Fibroblast of the aortic adventitia (primary cell): Measurements from ENCODE around the gene TMEM209. TPM values are rescaled to one million over a fixed set of nuclear protein-coding genes. Genes with fewer than 3 reads are reported as not detected.
"Not testable (repeated sequence)": the region's sequence is repeated elsewhere in the genome, so short reads cannot be mapped to it uniquely, and the experiment has no call there.

Experiments used
- DNase-seq: peaks from one replicate; pipeline ENCODE4 v3.0.0-alpha.2; 2010; ENCODE audit warnings: low read depth
- H3K4me3 ChIP-seq: 2 replicates; pipeline ENCODE4 v1.5.1; 2011; ENCODE audit warnings: low read depth, mild to moderate bottlenecking, control low read depth, low read length, moderate library complexity
- total RNA-seq: library from RNA; depleted of rRNA; stranded (reverse); fragments of >200 nt; gene quantifications from 2 replicates; pipeline ENCODE4 v1.2.3, GENCODE V29; 2012; ENCODE audit warnings: low replicate concordance
- TF ChIP-seq, protein P1 (sequence below): IDR thresholded peaks from 2 replicates; pipeline ENCODE4 v1.5.1; 2011; ENCODE audit warnings: mild to moderate bottlenecking, low read length, control low read depth, inconsistent platforms; ENCODE audit not compliant: insufficient read depth

The TMEM209 gene
- total RNA-seq, 1 donor: 33.4 TPM

DNA sequence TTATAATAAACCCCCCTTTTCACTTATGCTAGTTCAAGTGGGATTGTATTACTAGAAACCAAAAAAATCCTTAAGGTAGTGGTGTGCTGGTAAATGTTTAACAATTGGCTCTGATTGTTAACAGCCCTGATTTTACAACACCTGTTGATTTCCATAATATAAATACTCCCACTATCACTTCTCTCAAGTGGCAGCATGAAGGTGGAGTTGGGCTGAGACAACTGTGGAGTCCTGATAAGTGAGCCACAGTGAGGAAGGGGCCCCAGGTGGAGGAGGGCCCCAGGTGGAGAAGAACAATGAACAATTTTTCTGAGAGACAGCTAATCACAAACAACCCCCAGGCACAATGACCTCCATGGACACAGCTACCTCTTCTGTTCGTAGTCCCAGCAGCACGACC is 28.9 kb upstream of the TMEM209 start:
- TF ChIP-seq, protein P1, sequence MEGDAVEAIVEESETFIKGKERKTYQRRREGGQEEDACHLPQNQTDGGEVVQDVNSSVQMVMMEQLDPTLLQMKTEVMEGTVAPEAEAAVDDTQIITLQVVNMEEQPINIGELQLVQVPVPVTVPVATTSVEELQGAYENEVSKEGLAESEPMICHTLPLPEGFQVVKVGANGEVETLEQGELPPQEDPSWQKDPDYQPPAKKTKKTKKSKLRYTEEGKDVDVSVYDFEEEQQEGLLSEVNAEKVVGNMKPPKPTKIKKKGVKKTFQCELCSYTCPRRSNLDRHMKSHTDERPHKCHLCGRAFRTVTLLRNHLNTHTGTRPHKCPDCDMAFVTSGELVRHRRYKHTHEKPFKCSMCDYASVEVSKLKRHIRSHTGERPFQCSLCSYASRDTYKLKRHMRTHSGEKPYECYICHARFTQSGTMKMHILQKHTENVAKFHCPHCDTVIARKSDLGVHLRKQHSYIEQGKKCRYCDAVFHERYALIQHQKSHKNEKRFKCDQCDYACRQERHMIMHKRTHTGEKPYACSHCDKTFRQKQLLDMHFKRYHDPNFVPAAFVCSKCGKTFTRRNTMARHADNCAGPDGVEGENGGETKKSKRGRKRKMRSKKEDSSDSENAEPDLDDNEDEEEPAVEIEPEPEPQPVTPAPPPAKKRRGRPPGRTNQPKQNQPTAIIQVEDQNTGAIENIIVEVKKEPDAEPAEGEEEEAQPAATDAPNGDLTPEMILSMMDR: no peak
- no peak overlapping the region for H3K4me3 ChIP-seq
- DNase-seq: no peak

DNA sequence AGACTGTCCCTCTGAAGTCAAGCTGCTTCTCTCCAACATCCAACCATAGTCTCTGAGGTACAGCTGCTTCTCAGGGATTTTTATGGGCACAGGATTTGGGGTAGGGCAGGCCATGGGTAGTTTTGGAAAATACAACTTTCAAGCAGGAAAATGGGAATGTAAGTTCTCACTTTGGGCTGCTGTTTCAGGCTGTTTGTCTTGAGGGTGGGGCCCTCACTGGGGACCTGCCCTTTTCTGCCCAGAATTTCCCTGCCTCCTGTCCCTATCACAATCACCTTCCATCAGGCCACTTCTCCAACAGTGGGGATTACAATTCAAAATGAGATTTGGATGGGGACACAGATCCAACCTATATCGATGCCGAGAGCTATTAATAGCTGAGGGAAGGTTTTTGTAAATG is 27.0 kb upstream of the TMEM209 start:
- H3K4me3 ChIP-seq: no peak overlapping the region
- TF ChIP-seq, protein P1: no peak
- no peak for DNase-seq

DNA sequence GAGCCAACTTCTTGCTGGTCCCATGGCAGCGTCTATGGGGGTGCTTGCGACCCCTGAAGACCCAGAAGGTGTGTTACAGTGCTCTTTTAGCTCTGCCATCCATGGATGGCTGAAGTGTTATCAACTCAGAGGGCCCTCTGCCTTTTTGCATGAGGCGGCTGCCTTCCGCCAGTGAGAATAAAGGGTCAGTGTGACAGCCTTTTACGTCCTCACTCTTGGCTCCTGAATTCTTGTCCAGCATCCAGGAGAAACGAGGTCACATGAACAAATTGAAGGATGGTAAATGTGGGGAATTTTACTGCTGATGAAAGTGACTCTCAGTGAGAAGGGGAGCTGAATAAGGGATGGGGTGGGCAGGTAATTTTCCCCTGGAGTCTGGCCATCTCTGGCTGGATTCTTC is 26.6 kb upstream of the TMEM209 start:
- no peak for DNase-seq
- H3K4me3 ChIP-seq: no peak overlapping the region
- TF ChIP-seq, protein P1: no peak

DNA sequence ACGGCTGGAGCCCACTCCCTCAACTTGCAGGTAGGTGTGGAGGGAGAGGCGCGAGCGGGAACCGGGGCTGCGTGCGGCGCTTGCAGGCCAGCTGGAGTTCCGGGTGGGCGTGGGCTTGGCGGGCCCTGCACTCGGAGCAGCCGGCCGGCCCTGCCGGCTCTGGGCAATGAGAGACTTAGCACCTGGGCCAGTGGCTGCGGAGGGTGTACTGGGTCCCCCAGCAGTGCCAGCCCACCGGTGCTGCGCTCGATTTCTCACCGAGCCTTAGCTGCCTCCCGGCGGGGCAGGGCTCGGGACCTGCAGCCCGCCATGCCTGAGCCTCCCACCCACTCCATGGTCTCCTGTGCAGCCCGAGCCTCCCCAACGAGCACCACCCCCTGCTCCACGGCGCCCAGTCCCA is 24.8 kb upstream of the TMEM209 start:
- H3K4me3 ChIP-seq, DNase-seq: not testable (repeated sequence)

DNA sequence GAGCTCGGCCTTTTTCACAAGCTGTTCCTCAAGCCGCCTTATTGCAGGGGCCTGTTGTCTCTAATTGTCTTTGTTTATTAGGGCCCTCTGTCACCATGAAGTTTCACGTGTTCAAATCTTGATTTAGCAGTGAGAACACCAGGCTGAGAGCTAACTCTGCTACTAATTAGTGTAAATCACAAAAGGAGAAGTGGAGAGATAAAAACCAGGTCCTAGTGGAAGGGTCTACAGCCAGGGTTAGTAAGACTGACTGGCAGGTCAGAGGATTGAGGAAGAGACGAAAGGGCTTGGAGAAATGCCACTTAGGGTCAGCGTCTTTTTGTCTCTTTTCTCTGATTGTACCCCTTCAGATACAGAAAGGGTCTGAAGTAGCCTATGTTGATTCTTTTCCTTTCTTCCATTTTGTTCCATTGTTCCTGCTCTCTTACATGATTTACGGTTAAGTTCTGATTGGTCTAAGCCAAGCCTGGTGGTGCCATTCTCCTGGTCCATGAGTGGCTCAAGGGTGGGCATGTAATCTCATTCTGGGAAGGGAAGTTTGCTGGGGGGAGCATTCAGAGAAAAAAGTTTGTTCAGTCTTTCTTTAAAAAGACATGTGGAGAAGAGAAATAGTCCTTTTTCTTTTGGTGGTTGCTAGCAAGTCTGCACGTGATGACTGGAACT is 23.8 kb upstream of the TMEM209 start:
- H3K4me3 ChIP-seq: no peak overlapping the region
- TF ChIP-seq, protein P1: no peak
- DNase-seq: no peak

DNA sequence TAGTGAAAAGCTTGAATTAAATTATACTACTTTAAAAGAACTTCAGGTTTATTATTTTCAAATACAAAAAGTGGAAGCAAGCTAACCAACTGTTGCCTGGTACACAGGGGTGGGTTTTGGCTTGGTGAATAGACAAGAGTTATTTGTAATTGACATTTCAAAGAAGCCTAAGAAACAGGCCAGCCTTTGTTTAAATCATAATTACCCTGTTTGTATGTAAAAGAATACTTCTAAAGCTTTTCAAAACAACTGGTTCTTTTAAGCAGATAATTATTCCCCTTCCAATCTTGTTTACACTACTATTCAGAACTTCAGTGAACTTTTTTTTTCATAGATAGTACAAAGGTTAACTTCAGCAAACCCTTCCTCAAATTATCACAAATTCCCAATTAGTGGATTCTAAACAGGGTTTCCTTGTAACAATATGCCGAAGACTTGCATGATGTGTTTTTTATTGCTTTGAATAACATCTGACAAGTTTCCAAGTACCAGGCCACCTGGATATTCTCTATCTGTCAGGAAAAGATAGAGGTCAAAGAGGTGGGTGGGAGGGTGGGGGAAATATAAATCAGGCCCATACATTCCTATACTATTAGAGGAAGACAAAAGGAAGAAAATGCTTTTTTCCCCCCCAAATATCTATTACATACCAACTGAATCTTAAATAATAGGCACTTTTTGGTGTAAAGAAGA is 22.8 kb upstream of the TMEM209 start:
- no peak for DNase-seq
- TF ChIP-seq, protein P1: no peak
- H3K4me3 ChIP-seq: no peak overlapping the region

DNA sequence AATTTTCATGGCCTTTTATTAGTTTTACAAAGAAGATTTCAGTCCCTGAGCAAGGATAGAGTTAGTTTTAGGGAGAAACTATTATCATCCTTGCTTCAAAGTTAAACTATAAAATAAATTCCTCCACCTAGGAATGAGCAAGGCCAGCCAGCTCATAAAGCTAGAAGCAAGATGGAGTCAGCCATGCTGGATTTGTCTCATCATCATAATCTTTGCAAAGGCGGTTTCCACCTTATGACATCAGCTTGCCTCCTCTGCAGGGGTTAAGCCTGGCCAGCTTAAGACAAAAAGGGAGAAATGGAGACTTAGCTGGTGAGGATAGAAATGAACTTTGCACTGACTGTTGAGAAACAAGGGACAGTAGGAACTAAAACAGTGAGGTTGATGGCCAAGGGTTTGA is 21.1 kb upstream of the TMEM209 start:
- no peak overlapping the region for H3K4me3 ChIP-seq
- TF ChIP-seq, protein P1: no peak
- no peak for DNase-seq

DNA sequence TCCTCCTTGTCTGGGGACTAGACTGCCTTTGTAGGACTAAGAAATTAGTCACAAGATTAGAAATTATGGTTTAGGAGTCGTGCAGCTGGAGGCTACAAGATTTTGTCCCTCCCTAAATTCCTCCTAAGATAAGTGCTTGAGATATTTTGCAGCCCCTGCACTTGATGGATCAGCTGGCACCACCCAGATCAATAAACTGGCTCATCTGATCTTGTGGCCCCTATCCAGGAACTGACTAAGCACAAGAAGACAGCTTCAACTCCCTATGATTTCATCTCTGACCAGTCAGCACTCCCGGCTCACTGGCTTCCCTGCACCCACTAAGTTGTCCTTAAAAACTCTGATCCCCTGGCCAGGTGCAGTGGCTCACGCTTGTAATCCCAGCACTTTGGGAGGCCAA is 19.7 kb upstream of the TMEM209 start:
- not testable (repeated sequence) for H3K4me3 ChIP-seq
- peak; percentile 41 for DNase-seq
